Measurements from ENCODE around the gene SAMD14. TPM values are rescaled to one million over a fixed set of nuclear protein-coding genes. Genes with fewer than 3 reads are reported as not detected.

The SAMD14 gene
- total and polyA plus RNA-seq, 4 donors = 3.3 to 6.2 (median 4.2) TPM

DNA sequence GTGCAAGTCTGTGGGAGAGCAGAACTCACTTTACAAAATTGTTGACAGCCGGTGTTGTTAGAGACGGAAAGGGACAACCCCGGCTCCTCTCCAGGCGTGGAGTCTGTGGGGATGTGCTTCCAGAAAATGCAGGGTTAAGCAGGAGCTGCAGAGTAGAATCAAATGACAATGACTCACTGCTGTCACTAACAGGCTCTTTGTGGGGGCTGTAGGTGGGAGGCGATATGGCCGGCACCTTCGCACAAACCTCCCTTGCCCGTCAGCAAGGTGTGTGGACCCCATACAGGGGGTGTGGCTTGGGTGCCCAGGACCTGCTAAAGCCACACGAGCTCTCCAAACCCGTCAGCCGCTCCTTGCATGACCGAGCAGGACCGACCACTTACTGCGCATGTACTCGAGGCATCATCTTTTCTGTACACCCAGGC, 29.0 kb downstream of the SAMD14 start:
- ATAC-seq (ENCODE audit: insufficient read depth, low FRiP score) = no peak
- Histone ChIP-seq H3K4me3 (no peak overlapping the region), H3K9me3 (ENCODE audit: control insufficient read depth in 4 of 4, insufficient read depth in 3 of 4, low read length in 3 of 4) (no peaks in the 10 kb centered on the region), H3K36me3 (ENCODE audit: control insufficient read depth in 4 of 4, insufficient read depth in 4 of 4, low read length in 4 of 4) (peaks cover 4 to 34% (median 22%) of the 10 kb centered on the region in 4 donors), H3K27ac (ENCODE audit: low read depth in 1 of 2, low read length in 1 of 2) (peak overlapping the region; percentile 40 to 88), H3K27me3 (ENCODE audit: control insufficient read depth in 3 of 3, insufficient read depth in 3 of 3, low read length in 2 of 3) (no peaks in the 10 kb centered on the region), H3K4me1 (ENCODE audit: control insufficient read depth in 5 of 5, insufficient read depth in 5 of 5, low read length in 5 of 5) (peaks cover 4 to 20% (median 15%) of the 10 kb centered on the region in 5 donors), H3K9ac (ENCODE audit: insufficient read depth in 1 of 2, low read length in 2 of 2) (no peak overlapping the region)
- 69 to 81% methylated on average over 15 of the region's 15 CpGs for whole genome bisulfite sequencing, 2 donors
- no peak for DNase-seq
- TF ChIP-seq CTCF (IDR thresholded peaks at IDR 0.05; ENCODE audit: control extremely low read depth, extremely low read depth) = no peak

- WGBS, 2 donors = 74 to 83% methylated on average over 5 of the region's 5 CpGs
- H3K4me1 ChIP-seq (ENCODE audit: control insufficient read depth in 5 of 5, insufficient read depth in 5 of 5, low read length in 5 of 5) = peaks cover 4 to 22% (median 16%) of the 10 kb centered on the region in 5 donors
- ATAC-seq (ENCODE audit: insufficient read depth, low FRiP score) = no peak
- no peak overlapping the region for H3K4me3 ChIP-seq
- no peak overlapping the region for H3K9ac ChIP-seq (ENCODE audit: insufficient read depth in 1 of 2, low read length in 2 of 2)
- no peaks in the 10 kb centered on the region for H3K27me3 ChIP-seq (ENCODE audit: control insufficient read depth in 3 of 3, insufficient read depth in 3 of 3, low read length in 2 of 3)
- peaks cover 4 to 30% (median 20%) of the 10 kb centered on the region in 4 donors for H3K36me3 ChIP-seq (ENCODE audit: control insufficient read depth in 4 of 4, insufficient read depth in 4 of 4, low read length in 4 of 4)
- no peak for TF ChIP-seq CTCF (IDR thresholded peaks at IDR 0.05; ENCODE audit: control extremely low read depth, extremely low read depth)
- no peak for DNase-seq
- H3K9me3 ChIP-seq (ENCODE audit: control insufficient read depth in 4 of 4, insufficient read depth in 3 of 4, low read length in 3 of 4) = no peaks in the 10 kb centered on the region
- peak overlapping the region in 1 of 2 donors; percentile 56 for H3K27ac ChIP-seq (ENCODE audit: low read depth in 1 of 2, low read length in 1 of 2)
Measured at GRCh38 chr17:50100480-50100883, 29.5 kb downstream of the SAMD14 start.

DNA sequence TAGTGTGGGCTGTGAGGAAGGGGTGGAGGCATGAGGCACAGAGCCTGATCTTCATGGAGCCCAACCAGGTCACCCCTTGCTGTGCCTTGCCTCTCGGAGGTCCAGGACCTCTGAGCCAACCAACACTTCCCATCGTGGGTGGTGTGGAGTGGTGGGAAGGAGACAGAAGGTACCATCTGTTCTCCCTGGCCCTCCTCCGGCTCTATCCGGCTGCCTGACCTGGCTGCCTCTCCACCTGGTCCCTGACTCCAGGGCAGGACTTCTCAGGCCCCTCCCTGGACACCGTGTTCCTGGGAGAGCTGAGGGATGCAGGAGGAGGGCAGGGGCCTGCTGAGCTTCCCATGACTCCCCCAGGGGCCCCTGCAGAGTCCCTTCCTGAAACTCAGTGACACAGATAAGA, 31.0 kb downstream of the SAMD14 start:
- H3K9me3 ChIP-seq (ENCODE audit: control insufficient read depth in 4 of 4, insufficient read depth in 3 of 4, low read length in 3 of 4) = no peaks in the 10 kb centered on the region
- no peaks in the 10 kb centered on the region for H3K27me3 ChIP-seq (ENCODE audit: control insufficient read depth in 3 of 3, insufficient read depth in 3 of 3, low read length in 2 of 3)
- H3K4me3 ChIP-seq = no peak overlapping the region
- WGBS, 2 donors = 79 to 87% methylated on average over 5 of the region's 5 CpGs
- H3K27ac ChIP-seq (ENCODE audit: low read depth in 1 of 2, low read length in 1 of 2) = peak overlapping the region in 1 of 2 donors; percentile 14
- DNase-seq = no peak
- no peak overlapping the region for H3K9ac ChIP-seq (ENCODE audit: insufficient read depth in 1 of 2, low read length in 2 of 2)
- H3K36me3 ChIP-seq (ENCODE audit: control insufficient read depth in 4 of 4, insufficient read depth in 4 of 4, low read length in 4 of 4) = peaks cover 4 to 30% (median 18%) of the 10 kb centered on the region in 4 donors
- TF ChIP-seq CTCF (IDR thresholded peaks at IDR 0.05; ENCODE audit: control extremely low read depth, extremely low read depth) = no peak
- ATAC-seq (ENCODE audit: insufficient read depth, low FRiP score) = no peak
- H3K4me1 ChIP-seq (ENCODE audit: control insufficient read depth in 5 of 5, insufficient read depth in 5 of 5, low read length in 5 of 5) = peaks cover 4 to 22% (median 16%) of the 10 kb centered on the region in 5 donors

DNA sequence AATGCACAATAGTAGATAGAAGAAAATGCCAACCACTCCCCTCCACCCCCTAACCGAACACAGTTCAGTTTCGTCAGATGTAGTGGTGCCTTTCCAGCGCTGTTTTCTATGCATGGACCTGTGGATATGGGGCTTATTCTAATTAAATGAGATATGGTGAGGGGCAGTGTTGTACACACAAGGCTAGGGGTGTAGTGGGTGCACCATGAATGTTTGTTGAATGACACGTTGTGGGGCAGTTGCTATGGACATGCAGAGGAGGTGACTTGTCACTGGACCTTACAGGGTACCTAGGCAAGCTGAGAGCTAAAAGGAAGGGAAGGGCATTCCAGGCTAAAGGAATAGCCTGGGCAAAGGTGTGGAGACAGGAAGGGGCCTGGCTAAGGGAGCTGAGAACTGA, 31.4 kb downstream of the SAMD14 start:
- DNase-seq = no peak
- TF ChIP-seq CTCF (IDR thresholded peaks at IDR 0.05; ENCODE audit: control extremely low read depth, extremely low read depth) = no peak
- Histone ChIP-seq H3K9ac (ENCODE audit: insufficient read depth in 1 of 2, low read length in 2 of 2) (no peak overlapping the region), H3K4me3 (no peak overlapping the region), H3K27me3 (ENCODE audit: control insufficient read depth in 3 of 3, insufficient read depth in 3 of 3, low read length in 2 of 3) (no peaks in the 10 kb centered on the region), H3K27ac (ENCODE audit: low read depth in 1 of 2, low read length in 1 of 2) (peak overlapping the region in 1 of 2 donors; percentile 14), H3K9me3 (ENCODE audit: control insufficient read depth in 4 of 4, insufficient read depth in 3 of 4, low read length in 3 of 4) (no peaks in the 10 kb centered on the region), H3K36me3 (ENCODE audit: control insufficient read depth in 4 of 4, insufficient read depth in 4 of 4, low read length in 4 of 4) (peaks cover 4 to 28% (median 16%) of the 10 kb centered on the region in 4 donors), H3K4me1 (ENCODE audit: control insufficient read depth in 5 of 5, insufficient read depth in 5 of 5, low read length in 5 of 5) (peaks cover 4 to 23% (median 16%) of the 10 kb centered on the region in 5 donors)
- WGBS, 2 donors = 84 to 89% methylated on average over 4 of the region's 4 CpGs
- ATAC-seq (ENCODE audit: insufficient read depth, low FRiP score) = no peak

Measured in lung (tissue), 12 donors.